Activated CD8-positive, alpha-beta T cell treated with anti-CD3 and anti-CD28 coated beads for 36 hours (primary cell): ENCODE data around the gene SPATA2. TPM values are rescaled to one million over a fixed set of nuclear protein-coding genes. Genes with fewer than 3 reads are reported as not detected.
A peak's percentile ranks its signal among the peaks of the same experiment; 100 is the strongest.

Experiments
- ATAC-seq: fragments of 200-7000 bp; cut with Tn5 transposase; one replicate; pipeline ENCODE4 v1.10.0; 2021; ENCODE audit warnings: mild to moderate bottlenecking, moderate library complexity
- CTCF ChIA-PET: fragments of 350-600 bp; sonication (Branson Sonifier 250); formaldehyde crosslinking; loops from one replicate; lab custom pipeline; 2021; ENCODE audit warnings: antibody characterized with exemption; lab: Charles Lee
- POLR2A ChIA-PET: fragments of 350-600 bp; sonication (Branson Sonifier 250); formaldehyde crosslinking; loops from one replicate; lab custom pipeline; 2021; ENCODE audit warnings: antibody characterized with exemption; lab: Charles Lee
- DNase-seq: peaks from one replicate; pipeline ENCODE4 v3.0.0-alpha.2; 2020
- H3K27ac Mint-ChIP-seq: one replicate; pipeline ENCODE4 v1.8.0; 2021; ENCODE audit warnings: mild to moderate bottlenecking, mixed read lengths
- H3K27me3 Mint-ChIP-seq: one replicate; pipeline ENCODE4 v1.8.0; 2021; ENCODE audit warnings: mixed read lengths
- H3K36me3 Mint-ChIP-seq: one replicate; pipeline ENCODE4 v1.8.0; 2021; ENCODE audit warnings: low read depth, mixed read lengths
- H3K4me1 Mint-ChIP-seq: one replicate; pipeline ENCODE4 v1.8.0; 2021; ENCODE audit warnings: low read depth, mixed read lengths
- H3K4me3 Mint-ChIP-seq: one replicate; pipeline ENCODE4 v1.8.0; 2021; ENCODE audit warnings: mild to moderate bottlenecking, moderate library complexity, mixed read lengths
- H3K9me3 Mint-ChIP-seq: one replicate; pipeline ENCODE4 v1.8.0; 2021; ENCODE audit warnings: mixed read lengths
- intact Hi-C: fragments of 100-400 bp; cut with micrococcal nuclease; formaldehyde crosslinking; loops from one replicate; pipeline ENCODE4 v1.10.0; 2022
- total RNA-seq, 2 experiments: library from RNA; stranded (reverse); gene quantifications; one replicate each; pipeline ENCODE4 v1.2.3, GENCODE V29; 2021
- TF ChIP-seq, protein P1 (sequence below): fragments of 200-600 bp; IDR thresholded peaks from one replicate; pipeline ENCODE4 v1.8.0; 2022; ENCODE audit warnings: antibody characterized with exemption, mild to moderate bottlenecking

SPATA2 gene
- total RNA-seq, 2 experiments from 2014 or later: 6.2 to 7.4 TPM

- Mint-ChIP-seq H3K27ac (peak overlapping the region; percentile 69), H3K27me3 (no peaks in the 10 kb centered on the region), H3K4me3 (no peak overlapping the region), H3K36me3 (peaks cover 5% of the 10 kb centered on the region), H3K9me3 (no peaks in the 10 kb centered on the region), H3K4me1 (peaks cover 30% of the 10 kb centered on the region)
- TF ChIP-seq, protein P1, sequence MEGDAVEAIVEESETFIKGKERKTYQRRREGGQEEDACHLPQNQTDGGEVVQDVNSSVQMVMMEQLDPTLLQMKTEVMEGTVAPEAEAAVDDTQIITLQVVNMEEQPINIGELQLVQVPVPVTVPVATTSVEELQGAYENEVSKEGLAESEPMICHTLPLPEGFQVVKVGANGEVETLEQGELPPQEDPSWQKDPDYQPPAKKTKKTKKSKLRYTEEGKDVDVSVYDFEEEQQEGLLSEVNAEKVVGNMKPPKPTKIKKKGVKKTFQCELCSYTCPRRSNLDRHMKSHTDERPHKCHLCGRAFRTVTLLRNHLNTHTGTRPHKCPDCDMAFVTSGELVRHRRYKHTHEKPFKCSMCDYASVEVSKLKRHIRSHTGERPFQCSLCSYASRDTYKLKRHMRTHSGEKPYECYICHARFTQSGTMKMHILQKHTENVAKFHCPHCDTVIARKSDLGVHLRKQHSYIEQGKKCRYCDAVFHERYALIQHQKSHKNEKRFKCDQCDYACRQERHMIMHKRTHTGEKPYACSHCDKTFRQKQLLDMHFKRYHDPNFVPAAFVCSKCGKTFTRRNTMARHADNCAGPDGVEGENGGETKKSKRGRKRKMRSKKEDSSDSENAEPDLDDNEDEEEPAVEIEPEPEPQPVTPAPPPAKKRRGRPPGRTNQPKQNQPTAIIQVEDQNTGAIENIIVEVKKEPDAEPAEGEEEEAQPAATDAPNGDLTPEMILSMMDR: no peak
- intact Hi-C loops: no loop called here
- ATAC-seq (no peak), DNase-seq (no peak)
- ChIA-PET POLR2A (interaction anchor here (0.9 to 1.1 kb wide), 3 partner anchors 12 to 214 kb away, joined by 3 read pairs; no protein-coding TSS in a partner anchor), CTCF (interaction anchor here (0.8 to 2.5 kb wide), 5 partner anchors 21 to 282 kb away, joined by 3 to 8 read pairs (median 4); no protein-coding TSS in a partner anchor)
Measured at GRCh38 chr20:49892817-49893216, 22.5 kb downstream of the SPATA2 start.

GRCh38 chr20:49892260-49892659 is 23.1 kb downstream of the SPATA2 start:
- H3K9me3 Mint-ChIP-seq: no peaks in the 10 kb centered on the region
- intact Hi-C loops: no loop called here
- DNase-seq (no peak), ATAC-seq (no peak)
- TF ChIP-seq, protein P1: no peak
- peaks cover 7% of the 10 kb centered on the region for H3K36me3 Mint-ChIP-seq
- H3K4me3 Mint-ChIP-seq: no peak overlapping the region
- peak overlapping the region; percentile 69 for H3K27ac Mint-ChIP-seq
- H3K27me3 Mint-ChIP-seq: no peaks in the 10 kb centered on the region
- ChIA-PET CTCF (interaction anchor here (1.1 to 2.5 kb wide), 4 partner anchors 179 to 351 kb away, joined by 3 to 8 read pairs (median 4); no protein-coding TSS in a partner anchor), POLR2A (interaction anchor here (0.7 to 1.1 kb wide), 3 partner anchors 14 to 213 kb away, joined by 3 read pairs; partner anchors contain the start of gene SPATA2)
- peaks cover 35% of the 10 kb centered on the region for H3K4me1 Mint-ChIP-seq

- peak overlapping the region; percentile 11 for H3K27ac Mint-ChIP-seq
- peaks cover 7% of the 10 kb centered on the region for H3K36me3 Mint-ChIP-seq
- CTCF ChIA-PET: interaction anchor here (1.1 to 2.5 kb wide), 3 partner anchors 180 to 350 kb away, joined by 3 to 8 read pairs (median 3); no protein-coding TSS in a partner anchor
- intact Hi-C loops: no loop called here
- H3K9me3 Mint-ChIP-seq: no peaks in the 10 kb centered on the region
- no peak overlapping the region for H3K4me3 Mint-ChIP-seq
- no peak for ATAC-seq
- no peak for DNase-seq
- no peaks in the 10 kb centered on the region for H3K27me3 Mint-ChIP-seq
- TF ChIP-seq, protein P1: no peak
- POLR2A ChIA-PET: interaction anchor here (0.7 to 1.0 kb wide), 2 partner anchors 24 to 212 kb away, joined by 3 read pairs; partner anchors contain the start of gene SPATA2
- peaks cover 35% of the 10 kb centered on the region for H3K4me1 Mint-ChIP-seq
Measured at GRCh38 chr20:49891476-49892110, 23.7 kb downstream of the SPATA2 start.

DNA sequence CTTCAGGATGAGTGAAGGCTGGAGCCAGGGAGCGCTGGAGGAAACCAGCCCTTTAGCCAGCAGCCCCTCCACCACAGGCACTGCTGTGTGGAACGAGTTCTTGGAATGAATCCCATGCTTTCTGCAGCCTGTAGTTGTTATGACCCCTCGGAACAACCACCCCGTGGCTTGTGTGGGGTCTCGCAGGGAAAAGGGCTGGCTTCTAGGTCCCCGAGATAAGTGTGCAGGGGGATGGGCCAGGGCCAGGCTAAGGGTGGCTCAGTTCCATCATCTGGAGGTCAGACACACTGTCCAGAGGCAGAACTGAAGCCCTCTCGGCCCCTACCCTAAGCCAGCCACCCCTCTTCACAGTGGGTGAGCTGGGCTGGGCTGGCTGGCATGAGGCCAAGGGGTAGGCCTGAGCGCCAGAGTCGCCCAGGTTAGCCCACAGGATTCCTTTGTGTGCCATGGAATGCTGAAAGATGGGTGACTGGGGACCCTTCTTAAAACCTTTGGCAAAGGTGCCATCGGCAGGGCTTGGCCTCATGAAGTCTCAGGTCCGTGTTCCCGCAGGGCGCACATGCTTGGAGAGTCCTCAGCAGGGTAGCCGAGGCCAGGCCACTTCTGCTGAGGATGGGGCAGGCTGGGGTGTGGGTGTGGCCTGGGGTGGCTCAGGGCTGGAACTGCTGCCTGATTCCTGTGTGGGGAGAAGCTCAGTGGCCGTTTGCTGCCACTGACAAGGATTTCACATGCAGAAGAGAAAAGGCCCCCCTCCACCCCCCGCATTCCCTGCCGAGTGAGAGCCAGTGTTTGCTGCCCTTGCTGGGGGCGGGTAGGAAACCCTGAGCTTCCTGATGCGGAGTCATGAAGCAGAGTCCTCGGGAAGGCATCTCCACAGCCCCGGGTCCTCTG is 24.6 kb downstream of the SPATA2 start:
- H3K9me3 Mint-ChIP-seq: no peaks in the 10 kb centered on the region
- H3K4me1 Mint-ChIP-seq: peaks cover 35% of the 10 kb centered on the region
- ATAC-seq: no peak
- H3K27me3 Mint-ChIP-seq: no peaks in the 10 kb centered on the region
- intact Hi-C loops: no loop called here
- H3K36me3 Mint-ChIP-seq: peaks cover 7% of the 10 kb centered on the region
- H3K27ac Mint-ChIP-seq: no peak overlapping the region
- POLR2A ChIA-PET: interaction anchor here (0.8 to 1.4 kb wide), 2 partner anchors 21 to 102 kb away, joined by 3 read pairs; no protein-coding TSS in a partner anchor
- no peak overlapping the region for H3K4me3 Mint-ChIP-seq
- no peak for DNase-seq
- CTCF ChIA-PET: interaction anchor here (1.2 to 4.7 kb wide), 4 partner anchors 20 to 349 kb away, joined by 3 to 40 read pairs (median 18); no protein-coding TSS in a partner anchor
- TF ChIP-seq, protein P1: no peak
